ACHN (cell line): Measurements from ENCODE around the gene CTSE.
A peak's percentile ranks its signal among the peaks of the same experiment; 100 is the strongest.

Experiments
- DNase-seq: peaks from one replicate; pipeline ENCODE4 v3.0.0-alpha.2; 2015
- in situ Hi-C: cut with HindIII; loops from 2 replicates; pipeline ENCODE4 v1.10.0; 2017; ENCODE audit warnings: low sequenced_read_pairs, low pct_ligation_motif_present, low pct_unique_long_range_greater_than_20kb

Gene CTSE

GRCh38 chr1:206022766-206023165 is 929 bp downstream of the CTSE start:
- in situ Hi-C loops = no loop called here
- DNase-seq = no peak

- in situ Hi-C loops = no loop called here
- peak; percentile 38 for DNase-seq
Observed at GRCh38 chr1:206021626-206022365, 1.9 kb downstream of the CTSE start.

- in situ Hi-C loops = no loop called here
Observed at GRCh38 chr1:206021008-206021625, 2.6 kb downstream of the CTSE start.

GRCh38 chr1:206020393-206021007 is 3.2 kb downstream of the CTSE start:
- no peak for DNase-seq
- in situ Hi-C loops = no loop called here

More at GRCh38 chr1:206021008-206021625, 2.6 kb downstream of the CTSE start:
- DNase-seq = no peak

- no peak for DNase-seq
- in situ Hi-C loops = no loop called here
Observed at GRCh38 chr1:206015071-206015470, 8.6 kb downstream of the CTSE start.

GRCh38 chr1:206014601-206015000 is 9.1 kb downstream of the CTSE start:
- DNase-seq = no peak
- in situ Hi-C loops = no loop called here

GRCh38 chr1:206013026-206013795 is 10.5 kb downstream of the CTSE start:
- DNase-seq = no peak
- in situ Hi-C loops = no loop called here

- no peak for DNase-seq
- in situ Hi-C loops = no loop called here
Observed at GRCh38 chr1:206012086-206012859, 11.4 kb downstream of the CTSE start.

- in situ Hi-C loops = no loop called here
Observed at GRCh38 chr1:206011057-206011456, 12.6 kb downstream of the CTSE start.

GRCh38 chr1:206010060-206010459 is 13.6 kb downstream of the CTSE start:
- no peak for DNase-seq
- in situ Hi-C loops = no loop called here

More at GRCh38 chr1:206011057-206011456, 12.6 kb downstream of the CTSE start:
- DNase-seq = no peak

GRCh38 chr1:206006946-206007345 is 16.7 kb downstream of the CTSE start:
- in situ Hi-C loops = no loop called here
- no peak for DNase-seq

- in situ Hi-C loops = no loop called here
- DNase-seq = no peak
Observed at GRCh38 chr1:206005778-206006180, 17.9 kb downstream of the CTSE start.

- DNase-seq = no peak
- in situ Hi-C loops = no loop called here
Observed at GRCh38 chr1:206005234-206005633, 18.5 kb downstream of the CTSE start.

GRCh38 chr1:206004826-206005225 is 18.9 kb downstream of the CTSE start:
- no peak for DNase-seq
- in situ Hi-C loops = no loop called here

- in situ Hi-C loops = no loop called here
- no peak for DNase-seq
Observed at GRCh38 chr1:206003854-206004800, 19.6 kb downstream of the CTSE start.

GRCh38 chr1:206002871-206003801 is 20.6 kb downstream of the CTSE start, which contains the start of gene RAB7B:
TSS of gene RAB7B (minus strand) at chr1:206003395. CDS start at chr1:205994135, 9,260 bp downstream.
- in situ Hi-C loops = no loop called here
- DNase-seq = peak; percentile 32
